ENCODE data around the gene PDHX.

DNA sequence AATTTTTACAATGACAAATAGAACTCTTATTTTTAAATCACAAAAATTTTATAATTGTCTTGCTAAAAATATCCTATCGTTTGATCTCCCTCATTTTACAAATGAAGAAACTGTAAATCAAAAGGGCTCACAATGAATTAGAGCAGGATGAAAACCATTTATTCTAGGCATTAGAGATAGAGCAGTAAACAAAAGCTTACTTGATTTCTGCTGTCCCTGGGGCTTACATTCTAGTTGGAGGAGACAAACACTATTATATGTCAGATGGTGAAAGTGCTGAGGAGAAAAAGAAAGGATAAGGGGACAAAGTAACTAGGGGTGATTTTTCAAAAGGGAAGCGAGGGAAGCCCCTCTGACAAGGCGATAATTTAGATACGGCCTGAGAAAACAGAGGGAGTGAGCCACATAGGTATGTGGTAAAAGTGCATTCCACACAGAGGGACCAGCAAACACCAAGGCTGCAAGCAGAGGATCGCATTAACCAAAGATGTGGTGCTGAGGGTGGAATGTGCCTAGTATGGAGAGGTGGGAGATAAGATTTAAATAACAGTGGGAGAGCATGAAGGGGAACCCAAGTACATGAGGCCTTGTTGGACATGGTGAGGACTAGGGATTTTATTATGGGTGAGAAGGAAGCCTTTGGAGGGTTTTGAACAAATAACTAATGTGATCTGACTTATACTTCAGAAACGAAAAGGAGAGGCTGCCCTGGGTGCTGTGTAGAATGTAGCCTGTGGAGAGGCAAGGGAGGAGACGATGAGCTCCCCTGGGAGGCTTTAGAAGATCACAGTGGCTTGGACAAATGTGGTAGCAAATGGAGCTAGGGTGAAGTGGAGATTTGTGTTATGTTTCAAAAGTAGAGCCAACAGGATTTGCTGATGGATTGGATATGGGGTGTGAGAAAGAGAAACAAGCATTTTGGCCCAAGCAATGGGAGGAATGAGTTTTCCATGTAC, 62.1 kb downstream of the PDHX start:
- no peak for TF ChIP-seq EZH2 (IDR thresholded peaks at IDR 0.05; ENCODE audit: insufficient read depth, low read length)
- TF ChIP-seq, protein P1, sequence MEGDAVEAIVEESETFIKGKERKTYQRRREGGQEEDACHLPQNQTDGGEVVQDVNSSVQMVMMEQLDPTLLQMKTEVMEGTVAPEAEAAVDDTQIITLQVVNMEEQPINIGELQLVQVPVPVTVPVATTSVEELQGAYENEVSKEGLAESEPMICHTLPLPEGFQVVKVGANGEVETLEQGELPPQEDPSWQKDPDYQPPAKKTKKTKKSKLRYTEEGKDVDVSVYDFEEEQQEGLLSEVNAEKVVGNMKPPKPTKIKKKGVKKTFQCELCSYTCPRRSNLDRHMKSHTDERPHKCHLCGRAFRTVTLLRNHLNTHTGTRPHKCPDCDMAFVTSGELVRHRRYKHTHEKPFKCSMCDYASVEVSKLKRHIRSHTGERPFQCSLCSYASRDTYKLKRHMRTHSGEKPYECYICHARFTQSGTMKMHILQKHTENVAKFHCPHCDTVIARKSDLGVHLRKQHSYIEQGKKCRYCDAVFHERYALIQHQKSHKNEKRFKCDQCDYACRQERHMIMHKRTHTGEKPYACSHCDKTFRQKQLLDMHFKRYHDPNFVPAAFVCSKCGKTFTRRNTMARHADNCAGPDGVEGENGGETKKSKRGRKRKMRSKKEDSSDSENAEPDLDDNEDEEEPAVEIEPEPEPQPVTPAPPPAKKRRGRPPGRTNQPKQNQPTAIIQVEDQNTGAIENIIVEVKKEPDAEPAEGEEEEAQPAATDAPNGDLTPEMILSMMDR (IDR thresholded peaks at IDR 0.05; ENCODE audit: insufficient read depth, low read depth, low read length) = no peak
